ENCODE measurements around the gene CYP24A1.

DNA sequence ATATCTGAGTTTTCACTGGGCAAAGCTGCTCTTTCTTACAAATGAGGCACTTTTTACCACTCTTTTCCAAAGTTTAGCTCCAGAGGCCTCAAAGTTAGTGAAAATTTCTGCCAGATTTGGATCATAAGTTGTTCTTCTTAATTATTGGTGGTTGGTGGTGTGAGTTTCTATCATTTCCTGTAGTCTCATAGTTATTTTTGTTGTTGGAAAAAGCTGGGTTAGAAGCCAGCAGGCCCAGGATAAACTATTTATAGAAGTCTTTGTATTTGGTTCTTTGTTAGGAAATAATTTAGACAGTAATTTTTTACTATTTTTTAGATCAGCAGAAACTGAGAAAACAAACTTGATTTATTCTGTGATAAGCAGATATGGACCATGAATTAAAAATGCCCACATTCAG is 44.7 kb upstream of the CYP24A1 start:
- TF ChIP-seq GATA2 (IDR thresholded peaks at IDR 0.05; ENCODE audit: low read depth, low read length) = no peak
- no peak for TF ChIP-seq GATA3 (IDR thresholded peaks at IDR 0.05; ENCODE audit: low read depth, low read length)
